Upper lobe of left lung (tissue), 6 donors: ENCODE data around the gene LACTB. TPM values are rescaled to one million over a fixed set of nuclear protein-coding genes. Genes with fewer than 3 reads are reported as not detected.

ENCODE experiments used
- ATAC-seq, 2 donors: fragments of 200-7000 bp; cut with Tn5 transposase; one replicate each; pipeline ENCODE4 v1.9.1; 2022; ENCODE audit warnings: mild to moderate bottlenecking in 2 of 2, moderate library complexity in 2 of 2; ENCODE audit not compliant: low FRiP score in 2 of 2
- DNase-seq, 2 donors: peaks; one replicate each; pipeline ENCODE4 v3.0.0-alpha.2; 2019 to 2020
- H3K27ac ChIP-seq, 4 donors: fragments of 200-600 bp; sonication (generic); one replicate each; pipeline ENCODE4 v1.5.1; 2016 to 2019
- H3K27me3 ChIP-seq, 4 donors: fragments of 200-600 bp; sonication (generic); one replicate each; pipeline ENCODE4 v1.5.1; 2017 to 2019
- H3K36me3 ChIP-seq, 4 donors: fragments of 200-600 bp; sonication (generic); one replicate each; pipeline ENCODE4 v1.5.1; 2016 to 2019
- H3K4me1 ChIP-seq, 4 donors: fragments of 200-600 bp; sonication (generic); one replicate each; pipeline ENCODE4 v1.5.1; 2018 to 2019
- H3K4me3 ChIP-seq, 4 donors: fragments of 200-600 bp; sonication (generic); one replicate each; pipeline ENCODE4 v1.5.1; 2017 to 2019; ENCODE audit warnings: mild to moderate bottlenecking in 2 of 4, moderate library complexity in 1 of 4
- H3K9me3 ChIP-seq, 4 donors: fragments of 200-600 bp; sonication (generic); one replicate each; pipeline ENCODE4 v1.5.1; 2018 to 2019
- EP300 ChIP-seq, 4 donors: sonication (generic); formaldehyde crosslinking; IDR thresholded peaks; one replicate each; pipeline ENCODE4 v1.5.1; 2017; ENCODE audit warnings: antibody characterized with exemption in 4 of 4, control low read depth in 2 of 4
- POLR2A ChIP-seq, 4 donors: fragments of 450-650 bp; IDR thresholded peaks; one replicate each; pipeline ENCODE4 v1.5.1; 2016 to 2017; ENCODE audit warnings: antibody characterized with exemption in 4 of 4, mild to moderate bottlenecking in 2 of 4
- POLR2AphosphoS5 ChIP-seq, 2 donors: sonication (generic); formaldehyde crosslinking; IDR thresholded peaks; one replicate each; pipeline ENCODE4 v1.5.1; 2017; ENCODE audit warnings: antibody characterized with exemption in 2 of 2
- WGBS, 2 donors: methylation state at CpG; one replicate each; pipeline ENCODE4 v1.1.5; 2017 to 2018; 5-methylcytosine and 5-hydroxymethylcytosine counted together
- total RNA-seq, 6 donors: library from RNA; depleted of rRNA in 4 of 6; stranded (reverse); fragments of >200 nt in 4 of 6; gene quantifications; one replicate each; pipeline versions ENCODE4 v1.1.0 to v1.2.1, GENCODE V29; 2016 to 2021
- TF ChIP-seq, protein P1 (sequence below), 6 experiments: fragments of 450-650 bp in 4 of 6; fragments of 200-600 bp in 2 of 6; sonication (generic) in 2 of 6; IDR thresholded peaks; one replicate each; pipeline ENCODE4 v1.5.1; 2016 to 2019; ENCODE audit warnings: antibody characterized with exemption in 6 of 6
- donor health status: DM: no; HTN: no; CAD: no; lungs with moderate emphysema.
- donor health status: DM: no; HTN: yes; CAD: no; lungs with severe emphysema.

The LACTB gene
- total RNA-seq, 6 donors from 2014 or later, result 18.4 to 31.5 (median 23.1) TPM

DNA sequence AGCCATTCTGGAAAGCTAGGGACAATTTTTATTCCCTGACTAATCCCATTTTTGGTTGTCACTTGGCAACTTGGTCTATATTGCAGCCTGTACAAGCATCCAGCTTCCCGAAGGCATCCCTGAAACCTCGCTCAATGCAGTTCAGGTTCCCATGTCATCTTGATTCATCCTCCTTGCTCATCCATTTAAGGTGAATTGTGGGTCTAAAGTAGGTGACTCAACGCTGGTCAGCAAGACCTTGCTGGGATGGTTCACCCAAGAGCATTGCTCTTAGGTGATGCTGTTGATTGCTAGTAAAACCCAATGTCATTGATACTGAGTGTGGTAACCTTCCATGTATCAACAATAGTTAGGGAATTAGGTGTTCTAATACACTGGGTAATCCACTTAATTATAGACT, 54.6 kb downstream of the LACTB start:
- no peaks in the 10 kb centered on the region for H3K27me3 ChIP-seq
- no peak overlapping the region for H3K4me3 ChIP-seq
- ATAC-seq, result no peak
- no peak for DNase-seq
- no peaks in the 10 kb centered on the region for H3K36me3 ChIP-seq
- TF ChIP-seq POLR2AphosphoS5 (IDR thresholded peaks at IDR 0.05), result no peak
- 95 to 98% methylated on average over 3 of the region's 3 CpGs for WGBS, 2 donors
- no peaks in the 10 kb centered on the region for H3K9me3 ChIP-seq
- H3K27ac ChIP-seq, result no peak overlapping the region
- no peaks in the 10 kb centered on the region for H3K4me1 ChIP-seq

DNA sequence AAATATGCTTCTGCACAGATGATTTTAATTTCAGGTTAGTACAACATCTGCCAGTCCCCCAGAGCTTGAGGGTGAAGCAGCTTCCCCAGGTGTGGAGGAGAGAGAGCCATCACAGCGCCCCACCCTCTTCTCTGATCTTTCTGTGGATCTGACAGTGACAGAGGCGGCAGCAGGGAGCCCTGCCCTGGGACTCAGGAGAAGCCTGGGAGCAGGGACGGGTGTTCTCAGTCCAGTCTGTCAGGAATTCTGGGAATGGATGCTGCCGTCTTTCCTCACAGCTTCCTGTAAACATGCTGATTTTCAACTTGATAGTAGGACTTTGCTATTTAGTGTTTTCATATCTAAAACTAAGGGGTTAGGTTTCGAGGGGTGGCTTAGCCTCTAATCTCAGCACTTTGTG, 56.4 kb downstream of the LACTB start:
- Histone ChIP-seq H3K27me3 (no peaks in the 10 kb centered on the region), H3K36me3 (no peaks in the 10 kb centered on the region), H3K27ac (no peak overlapping the region), H3K4me1 (no peaks in the 10 kb centered on the region), H3K4me3 (no peak overlapping the region), H3K9me3 (no peaks in the 10 kb centered on the region)
- WGBS, 2 donors, result 56 to 76% methylated on average over 4 to 5 of the region's 5 CpGs
- DNase-seq (no peak), ATAC-seq (no peak)
- TF ChIP-seq, protein P1, sequence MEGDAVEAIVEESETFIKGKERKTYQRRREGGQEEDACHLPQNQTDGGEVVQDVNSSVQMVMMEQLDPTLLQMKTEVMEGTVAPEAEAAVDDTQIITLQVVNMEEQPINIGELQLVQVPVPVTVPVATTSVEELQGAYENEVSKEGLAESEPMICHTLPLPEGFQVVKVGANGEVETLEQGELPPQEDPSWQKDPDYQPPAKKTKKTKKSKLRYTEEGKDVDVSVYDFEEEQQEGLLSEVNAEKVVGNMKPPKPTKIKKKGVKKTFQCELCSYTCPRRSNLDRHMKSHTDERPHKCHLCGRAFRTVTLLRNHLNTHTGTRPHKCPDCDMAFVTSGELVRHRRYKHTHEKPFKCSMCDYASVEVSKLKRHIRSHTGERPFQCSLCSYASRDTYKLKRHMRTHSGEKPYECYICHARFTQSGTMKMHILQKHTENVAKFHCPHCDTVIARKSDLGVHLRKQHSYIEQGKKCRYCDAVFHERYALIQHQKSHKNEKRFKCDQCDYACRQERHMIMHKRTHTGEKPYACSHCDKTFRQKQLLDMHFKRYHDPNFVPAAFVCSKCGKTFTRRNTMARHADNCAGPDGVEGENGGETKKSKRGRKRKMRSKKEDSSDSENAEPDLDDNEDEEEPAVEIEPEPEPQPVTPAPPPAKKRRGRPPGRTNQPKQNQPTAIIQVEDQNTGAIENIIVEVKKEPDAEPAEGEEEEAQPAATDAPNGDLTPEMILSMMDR (IDR thresholded peaks at IDR 0.05), result no peak
- TF ChIP-seq POLR2A (IDR thresholded peaks at IDR 0.05), result no peak
- no peak for TF ChIP-seq POLR2AphosphoS5 (IDR thresholded peaks at IDR 0.05)
- no peak for TF ChIP-seq EP300 (IDR thresholded peaks at IDR 0.05)

DNA sequence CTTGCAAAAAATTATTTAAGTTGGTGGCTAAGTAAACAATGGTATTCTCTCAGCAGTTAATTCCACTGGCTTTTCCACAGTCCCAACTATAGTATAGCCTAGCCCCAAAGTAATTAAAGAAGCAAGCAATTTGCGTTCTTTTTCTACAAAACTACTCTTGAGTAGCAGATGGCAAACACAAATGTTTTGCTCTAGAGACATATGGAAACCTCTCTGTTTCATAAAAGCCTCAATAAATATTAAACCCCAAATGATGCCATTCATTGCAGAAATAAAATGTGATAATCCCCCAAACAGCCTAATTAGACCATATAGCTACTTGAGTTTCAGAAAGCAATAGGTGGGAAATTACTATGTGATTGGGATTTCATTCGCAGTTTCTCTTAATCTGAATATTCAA, 59.1 kb downstream of the LACTB start:
- Histone ChIP-seq H3K27me3 (no peaks in the 10 kb centered on the region), H3K36me3 (no peaks in the 10 kb centered on the region), H3K9me3 (no peaks in the 10 kb centered on the region), H3K4me1 (no peaks in the 10 kb centered on the region), H3K27ac (no peak overlapping the region), H3K4me3 (no peak overlapping the region)
- TF ChIP-seq POLR2A (IDR thresholded peaks at IDR 0.05), result no peak
- 93 to 96% methylated on average over 2 of the region's 2 CpGs for WGBS, 2 donors
- DNase-seq (no peak), ATAC-seq (no peak)

DNA sequence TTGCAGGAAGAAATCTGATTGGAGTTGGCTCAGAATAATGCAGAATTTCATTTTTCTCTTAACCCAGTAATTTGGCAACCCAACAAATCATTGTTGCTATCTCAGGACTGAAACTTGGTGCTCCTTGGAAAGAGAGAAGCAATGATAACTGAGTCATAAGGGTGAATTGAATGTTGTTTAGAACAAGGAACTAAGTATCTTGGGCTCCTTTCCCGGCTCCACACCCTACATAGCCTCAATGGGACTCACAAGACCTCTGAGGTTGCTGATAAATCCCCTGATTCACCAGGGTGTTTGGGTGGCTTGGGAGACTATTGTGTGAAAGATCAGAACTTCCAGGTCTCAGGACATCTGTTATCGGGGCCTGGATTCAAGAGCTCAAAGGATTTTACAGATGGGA, 60.0 kb downstream of the LACTB start:
- no peak overlapping the region for H3K4me3 ChIP-seq
- TF ChIP-seq POLR2AphosphoS5 (IDR thresholded peaks at IDR 0.05), result no peak
- TF ChIP-seq POLR2A (IDR thresholded peaks at IDR 0.05), result no peak
- TF ChIP-seq, protein P1 (IDR thresholded peaks at IDR 0.05), result no peak
- TF ChIP-seq EP300 (IDR thresholded peaks at IDR 0.05), result no peak
- no peaks in the 10 kb centered on the region for H3K36me3 ChIP-seq
- ATAC-seq, result no peak
- DNase-seq, result no peak
- no peaks in the 10 kb centered on the region for H3K9me3 ChIP-seq
- no peaks in the 10 kb centered on the region for H3K4me1 ChIP-seq
- H3K27me3 ChIP-seq, result no peaks in the 10 kb centered on the region
- WGBS, 2 donors, result 77 to 91% methylated on average over 2 of the region's 2 CpGs
- no peak overlapping the region for H3K27ac ChIP-seq

GRCh38 chr15:63185206-63185605, 63.5 kb downstream of the LACTB start:
- Histone ChIP-seq H3K9me3 (no peaks in the 10 kb centered on the region), H3K36me3 (no peaks in the 10 kb centered on the region), H3K27ac (no peak overlapping the region), H3K4me3 (no peak overlapping the region), H3K4me1 (peaks cover 5 to 6% (median 6%) of the 10 kb centered on the region in 4 donors), H3K27me3 (no peaks in the 10 kb centered on the region)
- ATAC-seq, result no peak
- WGBS, 2 donors, result 51 to 67% methylated on average over 2 of the region's 2 CpGs
- DNase-seq, result no peak
- TF ChIP-seq POLR2AphosphoS5 (IDR thresholded peaks at IDR 0.05) (no peak), POLR2A (IDR thresholded peaks at IDR 0.05) (no peak), EP300 (IDR thresholded peaks at IDR 0.05) (no peak)
- TF ChIP-seq, protein P1 (IDR thresholded peaks at IDR 0.05), result no peak

DNA sequence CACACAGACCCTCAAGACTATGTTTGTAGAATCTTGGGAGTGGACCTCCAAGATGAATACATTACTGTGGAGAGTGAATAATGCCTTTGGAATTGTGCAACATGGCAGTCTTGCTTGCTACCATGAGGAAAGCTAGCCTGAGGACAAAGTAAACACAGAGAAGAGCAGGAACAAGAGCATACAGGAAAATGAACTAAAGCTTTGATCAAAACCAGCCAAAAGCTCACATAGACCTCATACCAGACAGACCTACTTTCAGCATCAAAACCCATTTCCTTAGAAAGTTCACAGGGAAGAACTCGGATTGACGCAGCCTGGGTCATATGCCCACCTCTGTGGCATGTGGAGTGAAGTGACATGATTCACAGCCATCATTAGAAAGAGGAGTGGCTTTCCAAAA, 64.4 kb downstream of the LACTB start:
- Histone ChIP-seq H3K4me3 (no peak overlapping the region), H3K9me3 (no peaks in the 10 kb centered on the region), H3K4me1 (peaks cover 6 to 14% (median 8%) of the 10 kb centered on the region in 4 donors), H3K27me3 (no peaks in the 10 kb centered on the region), H3K36me3 (no peaks in the 10 kb centered on the region), H3K27ac (no peak overlapping the region)
- TF ChIP-seq, protein P1 (IDR thresholded peaks at IDR 0.05), result no peak
- TF ChIP-seq POLR2A (IDR thresholded peaks at IDR 0.05) (no peak), POLR2AphosphoS5 (IDR thresholded peaks at IDR 0.05) (no peak), EP300 (IDR thresholded peaks at IDR 0.05) (no peak)
- 58 to 73% methylated on average over 2 of the region's 2 CpGs for WGBS, 2 donors
- DNase-seq, result no peak
- ATAC-seq, result no peak
